ENCODE data around the gene MAML3.

DNA sequence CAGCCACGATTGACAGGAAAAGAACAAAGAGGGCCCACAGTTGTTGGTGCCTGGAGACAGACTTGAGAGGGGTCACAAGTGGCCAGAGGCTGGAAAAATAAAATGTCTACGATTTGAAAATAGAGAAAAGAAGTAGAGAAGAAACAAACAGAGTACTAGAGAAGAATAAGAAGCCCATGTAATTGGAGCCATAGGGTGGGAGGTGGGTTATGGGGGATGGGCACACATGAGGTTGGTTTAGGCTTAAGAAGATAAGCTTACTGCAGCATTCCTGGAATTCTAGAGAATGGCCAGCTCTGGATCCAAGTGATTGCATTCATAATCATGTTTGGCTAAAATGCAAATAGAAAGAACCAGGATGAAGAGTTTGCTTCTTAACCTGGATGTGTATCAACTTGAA is 210.7 kb downstream of the MAML3 start:
- TF ChIP-seq, protein P1, sequence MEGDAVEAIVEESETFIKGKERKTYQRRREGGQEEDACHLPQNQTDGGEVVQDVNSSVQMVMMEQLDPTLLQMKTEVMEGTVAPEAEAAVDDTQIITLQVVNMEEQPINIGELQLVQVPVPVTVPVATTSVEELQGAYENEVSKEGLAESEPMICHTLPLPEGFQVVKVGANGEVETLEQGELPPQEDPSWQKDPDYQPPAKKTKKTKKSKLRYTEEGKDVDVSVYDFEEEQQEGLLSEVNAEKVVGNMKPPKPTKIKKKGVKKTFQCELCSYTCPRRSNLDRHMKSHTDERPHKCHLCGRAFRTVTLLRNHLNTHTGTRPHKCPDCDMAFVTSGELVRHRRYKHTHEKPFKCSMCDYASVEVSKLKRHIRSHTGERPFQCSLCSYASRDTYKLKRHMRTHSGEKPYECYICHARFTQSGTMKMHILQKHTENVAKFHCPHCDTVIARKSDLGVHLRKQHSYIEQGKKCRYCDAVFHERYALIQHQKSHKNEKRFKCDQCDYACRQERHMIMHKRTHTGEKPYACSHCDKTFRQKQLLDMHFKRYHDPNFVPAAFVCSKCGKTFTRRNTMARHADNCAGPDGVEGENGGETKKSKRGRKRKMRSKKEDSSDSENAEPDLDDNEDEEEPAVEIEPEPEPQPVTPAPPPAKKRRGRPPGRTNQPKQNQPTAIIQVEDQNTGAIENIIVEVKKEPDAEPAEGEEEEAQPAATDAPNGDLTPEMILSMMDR (IDR thresholded peaks at IDR 0.05; ENCODE audit: insufficient read depth, low read depth, low read length) = no peak
- TF ChIP-seq EZH2 (IDR thresholded peaks at IDR 0.05; ENCODE audit: insufficient read depth, low read length) = no peak

All from astrocyte (in vitro differentiated cells and primary cell).